ENCODE measurements around the gene OR52B2. TPM values are rescaled to one million over a fixed set of nuclear protein-coding genes. Genes with fewer than 3 reads are reported as not detected.

The OR52B2 gene
- polyA plus RNA-seq (ENCODE audit: insufficient read length) = not detected

DNA sequence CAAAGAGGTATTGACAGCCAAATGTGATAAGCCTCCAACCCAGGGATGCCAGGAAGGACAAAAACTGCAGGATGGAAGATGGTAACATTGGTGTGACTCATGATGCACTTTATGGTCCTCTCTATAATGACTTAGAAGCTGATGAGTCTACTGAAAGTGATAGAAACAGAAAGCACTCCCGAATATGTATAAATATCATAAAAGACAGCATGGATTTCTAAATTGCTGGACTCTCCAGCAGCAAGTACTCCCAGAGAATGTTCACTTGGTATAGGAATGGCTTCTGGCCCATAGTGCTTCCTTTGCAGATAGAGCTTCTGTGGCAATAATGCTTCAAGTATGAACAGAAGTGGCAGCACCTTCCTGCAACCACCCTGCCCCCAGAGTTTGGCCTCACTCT is at the start of gene OR52B2:
Gene OR52B2, minus strand, starts transcription at position 101 of the 400 bp plus-strand sequence. Its CDS starts 0 bp downstream, at position 101.
- no peak for DNase-seq (ENCODE audit: low read depth)

DNA sequence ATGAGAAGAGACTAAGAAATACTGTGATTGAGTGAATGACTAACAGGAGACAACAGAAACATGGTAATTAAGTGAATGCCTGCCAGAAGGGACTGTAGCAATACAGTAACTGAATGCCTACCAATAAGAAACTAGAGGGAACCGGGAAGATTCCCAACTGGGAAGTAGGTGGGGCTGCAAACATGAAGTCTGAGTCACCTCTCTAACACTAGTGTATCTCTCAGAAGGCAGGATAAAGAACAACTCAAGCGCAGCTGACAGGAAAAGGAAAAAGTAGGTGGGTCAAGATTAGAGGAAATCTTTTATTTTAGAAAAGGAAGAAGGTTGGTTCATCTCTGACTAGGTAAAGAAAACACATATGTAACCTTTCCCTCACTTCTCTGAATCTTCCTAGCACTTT is 49.2 kb upstream of the OR52B2 start:
- DNase-seq (ENCODE audit: low read depth) = no peak

DNA sequence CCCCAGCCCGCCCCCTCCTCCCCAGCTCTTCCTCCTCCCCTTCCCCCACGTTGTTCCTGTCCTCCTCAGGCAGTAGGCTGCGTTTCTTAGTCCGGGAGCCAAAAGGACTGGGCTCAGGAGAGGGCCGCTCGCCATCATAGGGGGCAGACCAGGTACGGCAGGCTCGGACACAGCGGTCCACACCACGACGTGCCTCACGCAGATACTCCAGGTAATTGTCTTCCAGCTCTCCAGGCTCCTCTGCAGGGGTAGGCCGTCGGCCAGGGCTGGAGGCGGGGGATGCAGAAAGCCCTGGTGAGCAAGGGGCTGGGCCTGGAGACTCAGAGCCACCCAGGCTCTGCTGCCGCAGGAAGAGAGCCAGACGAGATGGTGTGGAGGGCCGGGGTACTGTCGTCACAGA is 47.6 kb upstream of the OR52B2 start:
- DNase-seq (ENCODE audit: low read depth) = no peak

DNA sequence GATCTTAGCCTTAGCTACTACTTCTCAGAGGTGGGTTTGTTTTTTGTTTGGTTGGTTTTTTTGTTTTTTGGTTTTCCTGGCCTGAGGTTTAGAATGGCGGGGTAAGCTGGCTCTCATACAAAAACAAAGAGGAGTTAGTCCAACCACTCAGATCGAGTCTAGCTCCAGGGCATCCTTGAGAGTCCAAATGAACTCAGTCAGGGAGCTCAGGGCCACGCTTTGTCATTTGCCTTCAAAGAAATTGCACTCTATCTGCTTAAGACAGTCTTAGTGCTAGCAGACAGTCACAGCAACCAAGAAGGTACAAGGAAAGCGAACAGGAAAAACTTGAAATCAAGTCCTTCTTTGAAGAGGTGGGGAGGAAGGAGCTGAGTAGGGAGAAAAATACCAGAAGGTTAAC is 46.4 kb upstream of the OR52B2 start:
- DNase-seq (ENCODE audit: low read depth) = no peak

DNA sequence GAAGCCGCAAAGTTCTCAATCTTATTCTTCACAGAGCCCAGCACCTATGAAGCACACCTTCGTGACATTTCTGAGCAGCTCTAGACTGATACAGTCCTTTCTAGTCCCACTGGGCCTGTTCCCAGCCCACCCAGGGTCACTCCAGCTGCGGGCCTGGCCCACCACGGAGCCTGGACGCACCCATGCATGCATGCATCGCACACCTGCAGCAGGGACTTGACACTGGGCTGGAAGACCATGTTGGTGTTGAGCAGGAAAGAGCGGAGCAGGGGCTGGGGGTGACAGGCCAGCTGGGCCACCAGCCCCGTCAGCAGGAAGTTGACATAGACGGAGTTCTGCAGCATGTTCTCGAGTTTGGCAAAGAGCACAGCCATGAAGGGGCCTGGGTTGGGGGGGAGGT is 44.4 kb upstream of the OR52B2 start:
- no peak for DNase-seq (ENCODE audit: low read depth)

DNA sequence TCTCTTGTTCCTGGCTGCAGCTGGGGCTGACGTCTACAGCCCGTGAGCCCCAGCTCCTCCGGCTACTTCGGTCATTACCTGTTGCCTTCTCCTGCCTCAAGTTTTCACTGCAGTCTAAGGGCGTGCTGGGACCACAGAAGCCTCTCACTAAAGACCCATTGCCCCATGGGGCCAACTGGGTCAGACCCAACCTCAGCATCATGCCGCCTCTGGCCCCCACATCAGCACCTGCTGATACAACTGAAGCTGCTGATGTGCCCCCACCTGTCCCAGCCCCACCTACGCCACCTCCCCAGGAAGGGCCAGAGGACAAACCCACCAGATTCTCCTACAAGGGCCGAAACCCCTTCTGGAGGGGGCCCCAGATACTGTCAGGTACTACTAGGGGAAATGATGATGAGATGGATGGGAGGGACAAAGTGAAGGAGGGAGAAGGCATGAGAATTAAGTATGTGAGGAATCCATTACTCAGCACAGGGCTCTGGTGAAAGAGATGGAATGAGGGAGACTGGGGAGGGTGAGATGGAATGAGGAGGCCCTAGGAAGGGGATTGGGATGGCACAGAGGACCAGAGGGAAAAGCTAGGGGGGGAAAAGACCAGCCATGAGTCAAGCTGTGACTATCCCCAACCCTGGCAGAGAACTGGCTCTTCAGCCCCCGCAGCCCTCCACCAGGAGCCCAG is 40.3 kb upstream of the OR52B2 start:
- DNase-seq (ENCODE audit: low read depth) = no peak

DNA sequence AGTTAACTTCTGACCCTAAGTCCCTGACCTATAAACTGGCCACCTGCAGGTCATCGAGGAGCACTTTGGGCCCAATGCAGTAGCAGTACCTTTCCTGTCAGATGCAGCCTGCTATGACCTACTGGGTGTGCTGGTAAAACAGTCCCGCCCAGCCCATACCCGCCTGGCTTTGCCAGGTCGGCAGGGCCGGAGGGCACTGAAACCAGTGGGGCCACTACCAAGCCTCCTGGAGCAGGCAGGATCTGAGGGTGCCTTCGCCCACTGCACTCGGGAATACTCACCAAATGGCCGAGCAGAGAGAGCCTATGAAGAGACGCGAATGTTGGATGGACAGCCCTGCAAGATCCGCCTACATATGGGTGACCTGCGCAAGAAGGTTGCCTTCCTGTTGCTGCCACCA is 39.7 kb upstream of the OR52B2 start:
- DNase-seq (ENCODE audit: low read depth) = no peak

DNA sequence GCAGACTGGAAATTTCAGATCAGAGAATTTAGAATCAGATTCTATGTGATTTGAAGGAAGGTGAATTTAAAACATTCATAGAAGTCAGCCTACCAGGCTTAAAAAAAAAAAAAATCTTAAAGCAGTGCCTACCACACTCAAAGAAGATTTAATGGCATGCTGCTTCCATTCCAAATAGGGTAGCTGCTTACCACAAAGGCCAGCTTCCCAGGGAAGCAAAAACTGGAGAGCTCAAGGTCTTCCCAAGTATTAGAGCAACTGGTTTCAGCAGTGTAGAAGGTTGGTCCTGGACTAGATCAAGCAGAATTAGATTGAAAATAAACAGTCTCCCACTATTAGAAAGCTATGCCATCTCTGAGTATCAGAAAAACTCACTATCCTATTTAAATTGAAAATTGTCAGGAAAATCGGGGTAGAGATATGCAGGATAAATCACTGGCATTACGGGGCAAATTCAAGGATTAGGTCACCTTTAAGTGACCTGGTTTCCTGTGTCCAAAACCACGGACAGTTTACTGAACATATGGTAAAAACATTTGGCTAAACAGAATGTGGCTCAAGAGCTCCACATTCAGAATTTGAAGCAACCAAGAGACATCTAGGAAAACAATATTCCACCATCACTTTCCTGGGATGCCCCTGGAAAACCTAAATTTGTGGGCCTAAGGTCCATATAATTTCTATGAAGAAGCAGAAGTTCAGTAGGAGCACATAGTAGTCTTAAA is 36.5 kb upstream of the OR52B2 start:
- no peak for DNase-seq (ENCODE audit: low read depth)

DNA sequence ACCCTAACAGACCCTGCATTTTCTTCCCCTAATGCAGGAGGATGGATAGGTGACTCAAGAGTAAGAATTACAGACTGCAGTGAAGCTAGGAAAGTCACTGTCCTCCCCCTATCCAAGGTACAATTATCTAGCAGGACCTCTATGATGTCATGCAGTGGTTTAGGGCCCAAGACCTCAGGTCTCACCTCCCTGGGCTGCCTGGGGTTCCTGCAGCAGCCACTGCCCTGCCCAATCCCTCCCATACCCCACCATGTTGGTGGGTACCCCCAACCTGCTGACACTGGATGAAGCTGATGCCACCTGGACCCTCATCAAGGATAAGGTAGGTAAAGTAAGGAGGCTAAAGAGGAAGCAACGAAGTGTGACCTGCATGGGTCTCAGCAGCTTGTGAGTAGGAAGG is 35.2 kb upstream of the OR52B2 start, which contains the start of gene C11orf42:
Gene C11orf42, plus strand, starts transcription at position 192 of the 400 bp plus-strand sequence. Its CDS starts 59 bp downstream, at position 251.
- DNase-seq (ENCODE audit: low read depth) = no peak

DNA sequence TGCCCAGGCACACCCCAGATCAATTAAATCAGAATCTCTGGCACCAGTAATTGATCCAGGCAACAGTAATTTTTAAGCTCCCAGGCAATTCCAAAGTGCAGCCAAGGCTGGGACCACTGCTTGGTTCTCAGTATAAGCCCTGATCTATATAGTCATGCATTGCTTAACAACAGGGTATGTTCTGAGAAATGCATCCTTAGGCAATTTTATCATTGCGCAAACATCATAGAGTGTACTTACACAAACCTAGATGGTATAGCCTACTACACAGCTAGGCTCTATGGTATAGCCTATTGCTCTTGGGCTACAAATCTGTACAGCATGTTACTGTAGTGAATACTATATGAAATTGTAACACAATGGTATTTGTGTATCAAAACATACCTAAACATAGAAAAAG is 34.6 kb upstream of the OR52B2 start:
- DNase-seq (ENCODE audit: low read depth) = no peak

DNA sequence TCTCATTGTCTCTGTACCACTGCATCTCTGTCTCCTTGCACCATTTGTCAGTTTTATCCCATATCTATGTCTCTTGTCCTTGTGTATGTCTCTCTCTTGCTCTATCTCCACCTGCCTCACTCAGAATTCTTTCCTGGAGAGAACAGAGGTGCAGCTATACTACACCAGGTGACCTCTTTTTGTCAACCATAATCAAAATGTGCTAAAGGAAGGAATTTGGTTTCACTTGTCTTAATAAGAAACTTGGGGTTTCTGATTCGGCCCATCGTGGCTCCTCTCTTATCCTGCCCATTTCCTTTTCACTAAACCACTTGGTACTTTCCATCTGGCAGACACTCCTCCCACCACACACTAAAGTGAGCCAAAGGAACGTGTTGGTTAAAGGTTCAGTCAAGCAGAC is 33.2 kb upstream of the OR52B2 start:
- DNase-seq (ENCODE audit: low read depth) = no peak

DNA sequence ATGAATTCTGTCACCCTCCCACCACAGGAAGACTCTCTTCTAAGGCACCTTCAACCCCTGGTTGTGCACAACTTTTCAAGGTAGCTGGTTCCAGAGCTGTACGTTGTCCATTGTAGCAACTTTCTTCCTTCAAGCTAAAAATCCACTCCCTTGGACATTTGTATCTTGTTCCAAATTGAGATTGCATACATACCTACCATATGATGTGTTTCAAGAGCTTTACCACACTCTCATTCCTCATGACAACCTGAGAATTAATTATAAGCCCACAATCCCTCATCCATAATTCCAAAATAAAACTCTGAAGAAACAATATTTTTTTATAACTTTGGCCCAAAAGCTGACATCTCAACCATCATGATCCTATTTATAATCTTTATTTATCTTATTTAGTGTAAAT is 31.9 kb upstream of the OR52B2 start:
- DNase-seq (ENCODE audit: low read depth) = no peak

DNA sequence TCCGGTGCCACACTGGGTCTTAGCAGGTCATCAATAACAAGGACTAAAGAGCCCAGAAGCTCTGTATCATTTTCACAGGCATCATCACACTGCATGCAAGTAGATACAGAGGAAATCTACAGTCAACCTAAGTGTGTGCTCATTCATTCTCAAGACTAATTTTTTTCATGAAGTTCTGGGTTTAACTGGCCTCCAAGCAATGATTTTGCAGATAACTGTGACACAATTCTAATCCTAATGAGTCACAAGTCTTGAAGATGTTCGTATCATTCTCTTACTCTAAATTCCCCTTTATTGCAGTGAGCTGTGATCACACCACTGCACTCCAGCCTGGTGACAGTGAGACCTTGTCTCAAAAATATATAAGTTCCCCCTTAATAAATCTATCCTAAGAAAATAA is 31.4 kb upstream of the OR52B2 start:
- DNase-seq (ENCODE audit: low read depth) = no peak

DNA sequence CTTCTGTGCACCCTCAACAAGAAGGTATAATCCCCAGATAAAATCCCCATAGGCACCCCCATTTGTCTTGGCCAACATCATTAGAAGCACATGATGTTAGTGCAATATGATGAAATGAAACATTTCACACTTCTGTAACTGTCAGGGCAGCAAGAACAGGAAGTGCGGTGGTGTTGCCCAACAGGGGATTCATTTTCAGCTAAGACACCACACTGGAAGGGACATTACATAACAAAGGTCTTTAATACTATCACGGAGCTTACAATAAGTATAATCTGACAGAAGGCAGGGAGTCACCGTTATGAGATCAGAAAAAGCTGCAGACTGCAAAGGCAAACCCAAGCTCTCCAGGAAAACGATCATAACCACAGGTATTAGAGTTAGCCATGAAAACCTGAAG is 30.8 kb upstream of the OR52B2 start:
- no peak for DNase-seq (ENCODE audit: low read depth)

DNA sequence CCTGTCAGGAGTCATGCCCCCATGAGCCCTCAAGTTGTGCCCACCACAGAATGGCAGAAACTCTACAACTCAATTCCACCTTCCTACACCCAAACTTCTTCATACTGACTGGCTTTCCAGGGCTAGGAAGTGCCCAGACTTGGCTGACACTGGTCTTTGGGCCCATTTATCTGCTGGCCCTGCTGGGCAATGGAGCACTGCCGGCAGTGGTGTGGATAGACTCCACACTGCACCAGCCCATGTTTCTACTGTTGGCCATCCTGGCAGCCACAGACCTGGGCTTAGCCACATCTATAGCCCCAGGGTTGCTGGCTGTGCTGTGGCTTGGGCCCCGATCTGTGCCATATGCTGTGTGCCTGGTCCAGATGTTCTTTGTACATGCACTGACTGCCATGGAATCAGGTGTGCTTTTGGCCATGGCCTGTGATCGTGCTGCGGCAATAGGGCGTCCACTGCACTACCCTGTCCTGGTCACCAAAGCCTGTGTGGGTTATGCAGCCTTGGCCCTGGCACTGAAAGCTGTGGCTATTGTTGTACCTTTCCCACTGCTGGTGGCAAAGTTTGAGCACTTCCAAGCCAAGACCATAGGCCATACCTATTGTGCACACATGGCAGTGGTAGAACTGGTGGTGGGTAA is 29.2 kb upstream of the OR52B2 start, which contains the start of gene OR52W1:
Gene OR52W1, plus strand, starts transcription at position 51 of the 637 bp plus-strand sequence. Its CDS starts 0 bp downstream, at position 51.
- no peak for DNase-seq (ENCODE audit: low read depth)

DNA sequence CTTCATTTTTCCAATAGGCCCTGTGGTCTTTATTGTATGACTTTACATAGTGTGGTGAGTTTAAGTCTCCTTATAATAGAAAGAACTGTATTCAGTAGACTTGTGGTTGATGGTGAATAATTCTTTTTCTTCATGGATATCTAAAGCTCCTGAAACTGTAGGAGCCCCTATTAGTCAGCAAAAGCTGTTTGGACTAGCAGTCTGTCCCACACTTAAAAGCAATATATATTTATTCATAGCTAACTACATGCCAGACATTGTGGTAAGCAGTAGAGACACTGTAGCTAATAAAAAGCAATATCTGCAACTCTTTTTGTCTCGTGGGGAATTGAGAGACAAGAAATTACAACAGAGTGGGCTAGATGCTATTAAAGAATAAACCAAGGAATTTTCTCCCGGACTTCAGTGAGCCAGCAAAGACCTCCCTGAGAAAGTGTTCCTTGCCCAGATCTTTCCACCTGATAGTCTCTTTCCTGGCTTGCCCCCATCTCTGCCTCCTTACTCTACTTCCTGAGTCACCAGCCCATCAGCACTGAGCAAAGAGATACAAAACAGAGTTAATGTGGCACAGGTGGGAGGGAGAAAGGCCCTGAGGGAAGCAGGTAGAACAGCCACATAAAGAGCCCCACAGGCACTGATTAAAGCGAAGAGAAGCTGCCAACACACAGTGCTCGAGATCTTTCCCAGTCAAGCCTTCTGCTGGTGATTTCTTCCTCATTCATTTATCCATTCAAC is 27.5 kb upstream of the OR52B2 start:
- no peak for DNase-seq (ENCODE audit: low read depth)

DNA sequence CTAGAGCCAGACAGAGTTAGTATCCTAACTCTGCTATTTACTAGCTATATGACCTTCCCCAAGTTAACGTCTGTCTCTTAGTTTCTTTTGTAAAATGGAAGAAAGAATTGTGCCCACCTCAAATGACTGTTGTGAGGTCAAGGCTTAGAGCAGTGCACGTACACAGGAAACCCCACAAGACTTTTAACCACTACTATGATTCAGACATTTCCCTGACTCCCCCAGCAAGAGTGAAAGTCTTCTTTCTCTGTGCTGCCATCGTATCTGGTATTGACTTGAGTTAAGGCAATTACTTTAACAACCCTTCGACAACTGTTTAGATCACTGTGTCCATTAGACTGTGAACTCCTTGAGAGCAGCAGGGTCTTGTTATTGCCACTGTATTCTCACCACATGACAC is 26.3 kb upstream of the OR52B2 start:
- DNase-seq (ENCODE audit: low read depth) = no peak

DNA sequence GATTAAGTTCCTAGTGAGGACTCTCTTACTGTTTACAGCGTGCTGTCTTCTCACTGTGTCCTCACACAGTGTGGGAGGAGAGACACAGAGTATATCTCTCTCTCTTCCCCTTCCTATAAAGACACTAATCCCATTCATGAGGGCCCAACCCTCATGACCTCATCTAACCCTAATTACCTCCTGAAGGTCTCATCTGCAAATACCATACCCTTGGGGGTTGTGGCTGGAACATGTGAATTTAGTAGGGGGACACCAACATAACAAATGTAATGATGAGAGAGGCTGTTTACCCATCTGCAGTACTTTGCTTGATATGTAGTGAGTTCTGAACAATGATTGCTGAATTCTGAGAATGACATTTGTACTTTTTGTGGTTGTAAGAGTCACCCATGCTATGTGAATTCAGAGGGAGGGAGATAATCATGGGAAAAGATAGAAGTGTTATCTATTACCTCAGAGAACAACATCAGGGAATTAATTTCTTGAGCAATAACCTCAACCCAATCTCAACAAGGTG is 24.0 kb upstream of the OR52B2 start:
- no peak for DNase-seq (ENCODE audit: low read depth)

DNA sequence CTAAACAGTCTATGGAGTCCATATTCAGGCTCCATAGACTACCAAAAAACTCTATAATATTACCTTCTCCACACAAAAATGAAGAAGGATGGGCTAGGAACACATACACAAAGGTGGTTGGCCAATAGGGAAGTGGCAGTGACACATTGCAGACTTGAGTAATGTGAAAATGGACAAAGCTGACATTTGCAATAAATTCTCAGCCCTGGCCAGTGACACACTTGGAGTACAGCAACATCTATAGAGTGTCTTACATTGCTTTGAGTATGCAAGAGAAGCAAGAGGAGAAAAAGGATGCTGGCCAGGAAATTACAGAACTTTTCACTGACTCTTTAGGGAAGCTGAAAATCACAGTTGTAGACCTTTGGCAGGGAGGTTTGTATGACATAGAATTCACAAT is 21.6 kb upstream of the OR52B2 start:
- DNase-seq (ENCODE audit: low read depth) = no peak

DNA sequence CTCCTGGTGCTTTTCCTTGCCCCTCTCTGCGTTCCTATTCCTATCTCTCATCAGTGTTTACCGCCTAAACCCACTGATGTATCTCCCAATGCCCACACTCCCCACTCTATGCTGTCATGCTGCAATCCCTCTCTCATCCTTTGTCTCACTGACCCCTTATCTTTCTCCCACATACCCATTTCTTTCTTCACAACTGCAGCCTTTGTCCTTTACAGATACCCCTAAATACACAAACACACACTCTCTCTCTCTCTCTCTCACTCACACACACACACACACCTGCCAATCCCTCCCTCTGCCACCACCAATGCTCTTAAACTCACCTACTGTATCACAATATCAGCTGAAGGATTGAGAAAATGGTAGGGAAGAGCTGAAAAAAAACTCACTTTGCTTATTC is 5.3 kb upstream of the OR52B2 start:
- DNase-seq (ENCODE audit: low read depth) = no peak

DNA sequence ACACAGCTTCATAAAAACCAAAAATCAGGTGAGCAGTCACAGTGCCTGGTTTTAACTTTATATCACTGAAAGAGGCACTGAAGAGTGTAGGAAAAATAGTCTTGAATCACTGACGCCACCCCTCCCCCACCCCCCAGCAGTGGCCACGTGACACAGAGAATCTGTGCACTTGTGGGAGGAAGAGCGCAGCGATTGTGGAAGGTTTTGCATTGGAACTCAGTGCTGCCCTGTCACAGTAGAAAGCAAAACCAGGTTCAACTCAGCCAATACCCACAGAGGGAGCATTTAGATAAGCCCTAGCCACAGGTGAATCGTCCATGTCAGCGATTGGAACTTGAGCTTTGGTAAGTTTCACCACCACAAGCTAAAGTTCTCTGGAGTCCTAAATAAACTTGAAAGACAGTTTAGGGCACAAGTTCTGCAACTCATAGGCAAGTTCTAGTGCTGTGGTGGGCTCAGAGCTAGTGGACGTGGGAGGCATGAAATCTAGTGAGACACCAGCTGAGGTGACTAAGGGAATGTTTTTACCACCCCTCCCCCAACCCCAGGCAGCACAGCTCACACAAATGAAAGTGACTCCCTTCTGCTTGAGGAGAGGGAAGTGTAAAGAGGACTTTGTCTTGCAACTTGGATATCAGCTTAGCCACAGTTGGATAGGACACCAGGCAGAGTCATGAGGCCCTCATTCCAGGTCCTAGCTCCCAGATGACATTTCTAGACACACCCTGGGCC is 13.3 kb downstream of the OR52B2 start:
- DNase-seq (ENCODE audit: low read depth) = no peak

Data from forelimb muscle (tissue), 1 donor.